Heart left ventricle (tissue), 13 donors: ENCODE measurements around the gene SNX9.
A peak's percentile ranks its signal among the peaks of the same experiment; 100 is the strongest.

Experiments used
- POLR2A ChIP-seq, 2 donors: fragments of 450-650 bp; IDR thresholded peaks; one replicate each; pipeline ENCODE4 v1.6.1; 2017; ENCODE audit warnings: antibody characterized with exemption in 2 of 2, mild to moderate bottlenecking in 2 of 2, moderate library complexity in 2 of 2
- TF ChIP-seq, protein P1 (sequence below), 12 donors: fragments of 200-600 bp; sonication (generic) in 4 of 12; IDR thresholded peaks; one replicate each; pipeline versions ENCODE4 v1.5.0 to v1.8.0; 2018 to 2022; ENCODE audit warnings: antibody characterized with exemption in 12 of 12, mild to moderate bottlenecking in 5 of 12
- donor health status: ischemic (EF 13 %, LVEDD 7.1; RV severe dilation, severe dysfunction).
- donor health status: DM: no; HTN: yes; CAD: no.
- donor health status: DM: no; HTN: no; CAD: no.
- donor health status: ischemic (EF 25% LVEDD 6.9; RV normal size, moderate dysfunction).
- donor health status: ischemic (EF 25% LVEDD 5.7; RV mildly dilated, moderate dysfunction).
- donor health status: ischemic (EF 35%, LVEDD 5.7; RV mildly dilated, moderate dysfunction).
- donor health status: nonischemic (EF 11% LVEDD 7.7; RV severe dilation, severe dysfunction).
- donor health status: DM: yes; HTN: yes; CAD: no.
- donor health status: PGD.
- donor health status: ischemic (EF 29% LVEDD 5.4; RV normal size, mild dysfunction).
- donor health status: nonischemic (EF 23%, LVEDD 6.1; RV moderate dilation, normal function).

DNA sequence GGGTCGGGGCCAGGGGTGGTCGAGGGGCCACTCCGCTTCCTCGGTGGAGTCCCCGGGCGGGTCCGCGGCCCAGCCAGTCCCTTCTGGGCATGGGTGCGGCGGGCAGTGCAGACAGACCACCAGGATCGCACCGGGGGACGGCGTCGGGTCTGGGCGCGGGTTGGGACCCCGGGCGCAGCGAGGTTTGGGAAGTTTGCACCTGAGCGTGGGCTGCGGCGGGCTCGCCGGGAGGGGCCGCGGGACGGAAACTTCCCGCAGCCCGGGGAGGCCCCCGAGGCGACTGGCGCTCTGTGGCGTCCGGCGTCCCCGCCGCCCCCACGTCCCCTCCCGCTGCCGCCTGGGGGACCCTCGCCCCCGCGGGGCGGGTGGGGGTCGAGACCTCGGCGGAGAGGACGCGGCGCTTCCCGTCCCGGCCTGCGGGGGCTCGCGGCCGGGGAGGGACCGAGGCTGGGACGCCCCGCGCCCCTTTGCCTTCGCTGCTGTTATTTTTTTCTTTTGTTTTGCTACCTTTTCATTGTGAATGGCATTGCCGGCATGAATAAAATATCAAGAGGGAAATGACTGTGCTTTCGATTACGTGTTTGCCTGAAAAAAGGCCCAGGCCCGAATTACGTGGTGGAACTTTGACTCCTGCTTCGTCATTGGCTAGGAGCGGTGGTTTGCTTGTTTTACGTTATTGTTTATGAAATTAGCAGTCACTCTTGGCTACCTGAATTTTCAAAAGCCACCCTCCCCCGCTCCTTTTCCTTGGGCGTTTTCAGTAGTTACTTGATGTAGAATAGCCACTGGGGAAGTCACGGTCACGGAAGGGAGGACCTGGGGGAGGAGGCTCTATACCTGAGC lies 703 bp downstream of the SNX9 start:
- TF ChIP-seq, protein P1, sequence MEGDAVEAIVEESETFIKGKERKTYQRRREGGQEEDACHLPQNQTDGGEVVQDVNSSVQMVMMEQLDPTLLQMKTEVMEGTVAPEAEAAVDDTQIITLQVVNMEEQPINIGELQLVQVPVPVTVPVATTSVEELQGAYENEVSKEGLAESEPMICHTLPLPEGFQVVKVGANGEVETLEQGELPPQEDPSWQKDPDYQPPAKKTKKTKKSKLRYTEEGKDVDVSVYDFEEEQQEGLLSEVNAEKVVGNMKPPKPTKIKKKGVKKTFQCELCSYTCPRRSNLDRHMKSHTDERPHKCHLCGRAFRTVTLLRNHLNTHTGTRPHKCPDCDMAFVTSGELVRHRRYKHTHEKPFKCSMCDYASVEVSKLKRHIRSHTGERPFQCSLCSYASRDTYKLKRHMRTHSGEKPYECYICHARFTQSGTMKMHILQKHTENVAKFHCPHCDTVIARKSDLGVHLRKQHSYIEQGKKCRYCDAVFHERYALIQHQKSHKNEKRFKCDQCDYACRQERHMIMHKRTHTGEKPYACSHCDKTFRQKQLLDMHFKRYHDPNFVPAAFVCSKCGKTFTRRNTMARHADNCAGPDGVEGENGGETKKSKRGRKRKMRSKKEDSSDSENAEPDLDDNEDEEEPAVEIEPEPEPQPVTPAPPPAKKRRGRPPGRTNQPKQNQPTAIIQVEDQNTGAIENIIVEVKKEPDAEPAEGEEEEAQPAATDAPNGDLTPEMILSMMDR (IDR thresholded peaks at IDR 0.05) = peak in 4 of 12 donors; percentile 5 to 20 (median 14)
- TF ChIP-seq POLR2A (IDR thresholded peaks at IDR 0.05) = peak in 1 of 2 donors; percentile 10
